A172 (cell line): Measurements from ENCODE around the gene MPPE1. TPM values are rescaled to one million over a fixed set of nuclear protein-coding genes. Genes with fewer than 3 reads are reported as not detected.
"Not testable (repeated sequence)": the region's sequence is repeated elsewhere in the genome, so short reads cannot be mapped to it uniquely, and the experiment has no call there.

Experiments
- DNase-seq: peaks from one replicate; pipeline ENCODE4 v3.0.0-alpha.2; 2015; ENCODE audit warnings: low spot score
- total RNA-seq: library from RNA; depleted of rRNA; stranded (reverse); fragments of >200 nt; shearing (Covaris generic); gene quantifications from 2 replicates; pipeline ENCODE4 v1.2.3, GENCODE V29; 2014

Gene MPPE1
- total RNA-seq, 1 experiment from 2014 or later: 12.3 TPM

DNA sequence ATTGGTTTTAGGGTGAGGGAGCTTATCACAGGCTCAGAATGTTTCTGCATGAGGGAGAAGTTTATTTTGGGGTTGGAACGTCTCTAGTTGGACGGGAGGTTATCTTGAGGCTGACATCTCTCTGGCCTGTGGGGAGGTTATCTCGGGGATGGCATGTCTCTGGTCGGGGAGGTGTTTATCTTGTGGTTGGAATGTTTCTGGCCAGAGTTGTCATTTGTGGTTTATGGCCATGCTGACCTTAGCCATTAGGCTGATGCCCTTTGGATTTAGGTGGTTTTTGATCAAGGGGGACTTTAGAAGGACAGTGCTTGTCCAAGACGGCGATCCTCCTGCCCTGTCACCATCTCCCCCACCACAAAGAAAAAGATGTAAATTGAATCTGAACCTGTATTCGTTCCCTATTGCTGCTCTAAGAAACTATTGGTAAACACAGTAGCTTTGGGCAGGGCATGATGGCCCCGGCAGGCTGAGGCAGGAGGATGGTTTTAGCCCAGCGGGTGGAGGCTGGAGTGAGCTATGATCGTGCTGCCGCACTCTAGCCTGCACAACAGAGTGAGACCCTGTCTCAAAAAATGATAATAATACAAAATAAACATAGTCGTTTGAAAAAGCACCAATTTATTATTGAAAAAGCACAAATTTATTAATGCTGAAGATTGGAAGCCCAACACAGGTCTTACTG lies 17.8 kb upstream of the MPPE1 start:
- DNase-seq: peak; percentile 75

DNA sequence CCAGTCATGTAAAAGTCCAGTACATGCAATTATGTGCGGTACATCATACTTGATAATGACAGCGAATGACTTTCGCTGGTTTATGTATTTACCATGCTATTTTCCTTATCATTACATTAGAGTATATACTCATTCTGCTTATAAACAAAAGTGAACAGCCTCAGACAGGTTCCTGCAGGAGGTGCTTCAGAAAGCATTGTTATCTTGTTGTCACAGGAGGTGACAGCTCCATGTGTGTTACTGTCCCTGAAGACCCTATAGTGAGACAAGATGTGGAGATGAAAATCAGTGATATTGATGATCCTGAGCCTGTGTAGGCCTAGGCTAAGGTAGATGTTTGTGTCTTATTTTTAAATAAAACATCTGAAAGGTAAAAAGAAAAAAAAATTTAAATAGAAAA lies 15.3 kb upstream of the MPPE1 start:
- DNase-seq: no peak

DNA sequence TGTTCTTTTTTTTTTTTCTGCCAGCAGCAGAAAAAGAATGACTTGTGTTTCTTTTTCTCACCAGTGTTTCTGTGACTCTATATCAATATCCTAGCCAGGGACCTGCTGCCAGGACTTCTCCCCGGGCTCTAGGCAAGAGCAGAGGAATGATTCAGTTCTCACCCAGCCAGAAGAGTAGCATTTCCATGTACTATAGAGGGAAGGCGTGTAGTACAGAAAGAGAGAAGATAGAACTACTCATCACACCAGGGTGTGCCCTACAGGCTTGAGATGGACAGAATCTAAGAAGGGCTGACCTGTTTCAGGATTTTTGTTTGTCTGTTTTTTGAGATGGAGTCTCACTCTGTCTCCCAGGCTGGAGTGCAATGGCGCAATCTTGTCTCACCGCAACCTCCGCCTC lies 11.4 kb upstream of the MPPE1 start:
- not testable (repeated sequence) for DNase-seq

DNA sequence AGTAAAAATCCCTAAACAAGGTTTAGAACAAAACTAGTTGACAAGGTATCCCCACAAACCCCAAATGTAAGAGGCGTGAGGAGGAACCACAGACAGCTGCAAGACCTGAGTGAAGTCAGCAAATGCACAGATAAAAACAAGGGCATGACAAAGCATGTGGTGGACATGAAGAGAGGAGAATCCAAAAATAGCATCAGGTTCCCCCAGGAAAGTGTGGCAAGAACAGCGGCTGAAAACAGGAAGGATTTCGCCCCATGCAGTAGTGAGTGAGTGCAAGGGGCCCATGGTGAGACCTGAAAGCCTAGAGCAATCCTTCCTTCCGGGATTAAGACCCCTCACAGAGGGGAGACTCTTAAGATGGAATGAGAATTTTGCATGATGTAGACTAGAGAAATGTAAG lies 8.8 kb upstream of the MPPE1 start:
- not testable (repeated sequence) for DNase-seq

DNA sequence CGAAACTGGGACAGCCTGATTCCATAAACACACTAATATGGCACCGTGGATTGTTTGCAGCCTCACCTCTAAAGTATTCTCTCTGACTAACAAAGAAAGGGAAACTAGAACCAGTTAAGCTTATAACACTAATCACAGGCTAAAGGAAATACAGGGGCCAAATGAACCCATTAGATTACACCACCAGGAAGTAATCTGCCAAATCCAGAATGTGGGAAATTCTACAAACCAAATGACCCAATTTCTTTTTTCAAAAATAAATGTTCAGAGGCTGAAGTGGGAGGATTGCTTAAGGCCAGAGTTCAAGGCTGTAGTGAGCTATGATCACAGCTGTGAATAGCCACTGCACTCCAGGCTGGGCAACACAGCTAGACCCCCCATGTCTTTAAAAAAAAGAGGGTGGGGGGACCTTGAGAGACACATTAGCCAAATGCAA lies 1.5 kb upstream of the MPPE1 start:
- DNase-seq: no peak

DNA sequence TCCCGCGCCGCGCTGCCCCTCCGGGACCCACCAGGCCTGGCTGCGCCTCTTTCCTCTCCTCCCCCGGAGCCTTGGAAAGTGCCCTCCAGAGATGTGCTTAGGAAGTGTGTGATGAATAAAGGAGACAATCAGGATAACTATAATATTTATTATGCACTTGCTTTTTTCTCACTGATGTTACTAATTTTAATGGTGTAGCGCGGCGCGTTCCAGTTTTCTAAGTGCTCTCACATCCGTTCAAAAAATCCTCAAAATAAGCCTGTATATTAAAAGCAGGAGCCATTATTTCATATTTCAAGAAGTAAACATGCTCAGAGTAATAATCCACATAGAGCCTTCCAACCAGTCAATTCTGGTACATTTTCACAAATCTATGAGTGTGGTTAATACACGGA lies 941 bp upstream of the MPPE1 start:
- no peak for DNase-seq

DNA sequence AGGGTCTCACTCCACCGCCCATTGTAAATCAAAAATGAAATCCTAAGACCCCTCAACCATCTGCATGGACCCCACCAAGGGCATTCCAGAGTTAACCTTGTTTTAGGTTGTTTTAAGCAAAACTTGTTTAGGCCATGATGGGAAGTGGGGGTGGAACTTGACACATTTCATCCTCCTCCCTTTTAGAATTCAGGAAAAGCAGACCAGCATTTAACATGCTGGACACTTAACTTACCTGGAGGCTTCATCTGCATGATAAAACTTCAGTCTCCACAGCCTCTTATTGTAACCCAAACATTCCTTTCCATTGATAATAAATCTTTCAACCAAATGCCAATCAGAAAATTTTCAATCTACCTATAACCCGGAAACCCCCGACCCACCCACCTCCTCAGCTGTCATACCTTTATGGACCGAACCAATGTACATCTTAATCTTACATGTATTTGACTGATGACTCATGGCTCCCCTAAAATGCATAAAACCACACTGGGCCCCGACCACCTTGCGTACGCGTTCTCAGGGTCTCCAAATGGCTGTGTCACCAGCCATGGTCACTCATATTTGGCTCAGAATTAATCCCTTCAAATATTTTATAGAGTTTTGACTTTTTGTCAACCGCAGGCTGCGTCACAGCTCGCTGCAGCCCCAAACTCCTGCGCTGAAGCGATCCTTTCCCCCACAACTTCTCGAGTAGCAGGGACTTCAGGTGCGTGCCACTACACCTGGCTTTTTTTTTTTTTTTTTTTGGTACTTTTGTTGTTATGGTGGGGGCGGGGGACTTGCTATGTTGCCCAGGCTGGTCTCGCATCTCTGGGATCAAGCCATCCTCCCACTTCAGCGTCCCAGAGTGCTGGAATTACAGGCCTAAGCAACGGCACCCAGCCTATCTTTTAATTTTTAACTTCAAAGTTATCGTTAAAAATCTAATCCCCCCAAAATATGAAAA lies 917 bp downstream of the MPPE1 start:
- DNase-seq: no peak

DNA sequence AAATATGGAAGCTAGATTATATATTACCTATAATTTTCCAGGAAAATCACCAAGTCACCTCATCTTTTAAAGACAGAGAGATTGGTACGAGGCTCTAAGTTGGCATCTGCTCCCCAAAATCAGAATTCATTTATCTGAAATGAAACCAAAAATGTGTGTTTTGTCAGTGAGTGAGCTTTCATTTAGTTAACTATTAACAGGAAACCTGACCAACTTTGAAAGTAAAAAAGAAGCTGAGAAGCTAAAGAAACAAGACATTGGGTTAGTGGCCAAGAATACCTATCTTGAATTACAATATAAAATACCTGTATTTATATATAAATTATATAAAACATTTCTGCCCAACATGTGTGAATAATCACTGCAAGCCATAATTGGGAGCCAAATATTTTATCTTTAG lies 1.9 kb downstream of the MPPE1 start:
- no peak for DNase-seq

DNA sequence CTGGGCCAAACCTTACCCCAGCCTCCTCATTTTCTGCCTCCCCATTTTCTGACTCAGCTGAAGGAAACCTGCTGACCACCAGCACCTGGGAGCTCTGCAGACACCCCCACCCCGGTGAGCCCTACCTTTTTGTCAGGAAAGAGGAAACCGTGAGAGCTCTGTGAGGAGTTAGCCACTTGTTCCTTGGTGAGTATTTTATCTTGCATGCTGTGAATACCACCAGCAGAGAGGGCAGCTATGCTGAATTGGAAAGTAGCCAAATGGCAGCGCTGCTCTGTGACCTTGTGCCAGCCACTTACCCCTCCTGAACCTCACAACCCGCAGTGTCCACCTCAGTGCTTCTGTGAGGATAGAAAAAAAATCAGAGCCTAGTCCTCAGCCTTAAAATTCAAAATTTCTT lies 2.5 kb downstream of the MPPE1 start:
- no peak for DNase-seq

DNA sequence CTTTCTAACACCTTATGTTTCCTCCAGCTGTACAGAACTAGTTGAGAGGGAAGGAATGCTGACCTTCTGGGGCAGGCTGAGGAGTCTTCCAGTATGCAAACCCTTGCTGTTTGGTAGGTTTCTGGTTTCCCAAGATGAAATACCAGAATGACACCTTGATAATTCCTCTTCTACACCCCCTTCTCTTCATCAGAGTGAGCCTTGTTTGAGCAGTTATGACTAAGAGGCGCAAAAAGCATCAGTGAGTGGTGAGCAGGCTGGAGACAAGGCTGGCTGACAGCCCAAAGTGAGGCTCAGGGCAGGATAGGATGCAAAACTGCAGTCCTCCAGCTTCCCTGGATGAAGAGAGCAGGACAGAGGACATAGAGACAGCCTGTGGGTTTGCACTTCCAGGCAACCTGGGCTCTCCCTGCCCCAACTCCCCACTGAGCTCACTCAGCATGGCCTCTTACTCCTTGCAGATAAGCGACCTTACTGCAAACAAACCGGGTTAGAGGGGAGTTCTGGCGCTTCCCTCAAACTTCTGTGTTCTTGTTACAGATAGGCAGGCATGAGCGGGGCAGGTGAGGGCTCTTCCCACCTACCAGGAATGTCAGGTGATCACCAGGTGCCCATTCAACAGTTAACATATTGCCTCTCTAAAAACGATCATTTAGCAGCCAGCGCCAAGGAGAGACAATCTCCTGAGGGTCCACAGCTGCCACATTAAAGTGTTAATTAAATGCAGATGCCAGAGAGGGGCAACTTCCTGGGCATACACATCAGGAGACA lies 5.4 kb downstream of the MPPE1 start:
- no peak for DNase-seq

DNA sequence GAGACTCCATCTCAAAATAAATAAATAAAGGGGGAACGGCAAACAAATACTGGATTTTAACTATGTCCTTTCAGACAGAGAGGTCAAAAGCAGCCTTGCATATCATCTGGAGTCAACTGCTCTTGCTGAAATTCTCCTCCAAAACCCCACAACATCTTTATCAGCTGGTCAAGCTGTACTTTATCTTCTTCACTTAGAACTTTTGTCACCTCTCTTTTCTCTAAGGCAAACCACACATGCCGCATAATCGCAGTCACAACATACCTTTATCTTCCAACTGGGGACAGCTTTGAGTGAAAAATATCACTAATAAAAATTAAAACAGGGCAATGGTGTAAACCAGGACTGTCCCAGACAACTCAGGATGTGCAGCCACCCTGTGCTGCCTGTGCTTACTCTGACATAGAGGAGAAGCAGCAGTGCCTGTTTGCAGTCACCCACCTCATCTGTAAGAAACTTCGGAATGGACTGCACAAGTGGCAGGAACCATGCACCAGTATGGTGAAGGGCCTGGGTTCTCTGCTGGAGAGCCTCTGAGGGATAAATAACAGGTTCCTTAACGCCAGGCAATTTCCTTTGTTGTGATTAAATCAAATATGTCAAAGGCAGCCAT lies 6.2 kb downstream of the MPPE1 start:
- no peak for DNase-seq

DNA sequence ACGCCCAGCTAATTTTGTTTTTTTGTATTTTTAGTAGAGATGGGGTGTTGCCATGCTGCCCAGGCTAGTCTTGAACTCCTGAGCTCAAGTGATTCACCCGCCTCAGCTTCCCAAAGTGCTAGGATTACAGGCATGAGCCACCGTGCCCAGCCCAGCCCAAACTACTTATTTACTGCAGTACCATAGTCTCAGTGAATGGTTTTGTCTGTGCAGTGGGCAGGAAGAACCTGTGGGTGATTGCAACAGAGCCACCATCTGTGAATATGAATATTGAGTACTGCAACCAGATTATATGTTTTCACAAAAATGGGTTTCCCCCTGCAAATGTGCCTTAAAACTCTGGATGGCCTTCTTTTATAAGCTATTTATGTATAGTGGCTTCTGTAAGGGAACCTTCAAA lies 9.1 kb downstream of the MPPE1 start:
- DNase-seq: no peak

DNA sequence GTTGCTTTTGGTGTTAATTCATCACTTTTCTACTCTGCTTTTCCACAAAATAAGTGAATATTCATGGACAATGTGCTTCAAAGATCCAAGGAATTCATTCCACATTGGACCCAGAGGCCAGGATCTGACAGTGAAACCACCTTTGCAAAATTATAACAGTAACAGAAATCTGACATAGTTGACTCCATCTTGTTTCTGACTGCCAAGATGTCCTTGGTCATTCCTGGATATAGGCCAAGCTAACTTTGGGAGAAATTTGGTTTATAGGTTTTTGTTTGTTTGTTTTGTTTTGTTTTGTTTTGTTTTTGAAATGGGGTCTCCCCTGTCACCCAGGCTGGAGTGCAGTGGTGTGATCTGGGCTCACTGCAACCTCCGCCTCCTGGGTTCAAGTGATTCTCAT lies 10.3 kb downstream of the MPPE1 start:
- DNase-seq: no peak

DNA sequence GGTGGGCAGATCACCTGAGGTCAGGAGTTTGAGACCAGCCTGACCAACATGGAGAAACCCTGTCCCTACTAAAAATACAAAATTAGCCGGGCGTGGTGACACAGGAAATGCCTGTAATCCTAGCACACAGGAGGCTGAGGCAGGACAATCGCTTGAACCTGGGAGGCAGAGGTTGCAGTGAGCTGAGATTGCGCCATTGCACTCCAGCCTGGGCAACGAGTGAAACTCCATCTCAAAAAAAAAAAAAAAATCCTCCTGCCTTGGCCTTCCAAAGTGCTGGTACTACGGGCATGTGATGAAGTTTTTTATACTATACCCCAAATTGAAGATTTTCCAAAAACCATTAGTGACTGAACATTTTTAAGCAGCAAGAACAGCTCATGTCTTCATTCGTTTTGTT lies 15.7 kb downstream of the MPPE1 start:
- not testable (repeated sequence) for DNase-seq

DNA sequence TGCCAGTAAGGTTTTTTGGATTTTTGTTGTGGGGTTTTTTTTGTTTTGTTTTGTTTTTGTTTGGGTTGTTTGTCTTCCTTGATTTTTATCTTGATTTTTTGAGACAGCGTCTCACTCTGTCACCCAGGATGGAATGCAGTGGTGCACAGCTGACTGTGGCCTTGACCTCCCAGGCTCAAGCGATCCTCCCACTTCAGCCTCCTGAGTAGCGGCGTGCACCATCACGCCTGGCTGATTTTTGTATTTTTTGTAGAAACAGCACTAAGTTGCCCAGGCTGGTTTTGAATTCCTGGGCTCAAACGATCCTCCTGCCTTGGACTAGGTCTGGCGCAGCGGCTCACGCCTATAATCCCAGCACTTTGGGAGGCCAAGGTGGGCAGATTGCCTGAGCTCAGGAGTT lies 16.4 kb downstream of the MPPE1 start:
- no peak for DNase-seq

DNA sequence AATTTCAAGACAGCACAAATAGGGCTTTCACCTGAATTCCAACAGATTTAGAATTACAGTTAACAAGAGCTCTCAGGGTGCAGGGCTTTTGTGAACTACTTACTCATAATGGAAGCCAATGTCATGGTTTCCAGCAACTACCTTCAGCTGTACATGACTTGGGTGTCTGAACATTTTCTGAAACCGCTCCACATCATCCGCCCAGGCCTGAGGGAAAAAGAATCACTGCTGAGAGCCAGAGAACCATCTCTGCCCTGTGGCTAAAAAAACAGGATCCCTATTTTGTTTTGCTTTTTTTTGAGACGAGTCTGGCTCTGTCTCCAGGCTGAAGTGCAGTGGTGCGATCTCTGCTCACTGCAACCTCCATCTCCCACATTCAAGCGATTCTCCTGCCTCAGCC lies 18.8 kb downstream of the MPPE1 start:
- no peak for DNase-seq

DNA sequence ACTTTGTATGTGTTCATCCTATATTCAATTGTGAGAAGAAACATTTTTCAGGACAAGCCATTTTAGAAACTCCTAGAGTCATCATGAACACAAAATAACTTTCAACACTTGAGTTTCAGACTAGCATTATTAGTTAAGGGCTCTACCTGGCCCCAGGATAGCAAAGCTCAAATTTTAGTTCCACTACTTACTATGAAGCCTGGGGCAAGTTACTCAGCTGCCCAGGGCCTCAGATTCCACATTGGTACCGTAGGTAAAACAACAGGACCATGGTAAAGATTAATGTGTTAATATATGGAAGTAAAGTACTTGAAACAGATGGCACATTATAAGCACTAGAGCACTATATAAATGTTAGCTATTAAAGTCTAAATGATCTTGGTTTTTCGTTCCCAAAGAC lies 19.4 kb downstream of the MPPE1 start:
- DNase-seq: no peak

DNA sequence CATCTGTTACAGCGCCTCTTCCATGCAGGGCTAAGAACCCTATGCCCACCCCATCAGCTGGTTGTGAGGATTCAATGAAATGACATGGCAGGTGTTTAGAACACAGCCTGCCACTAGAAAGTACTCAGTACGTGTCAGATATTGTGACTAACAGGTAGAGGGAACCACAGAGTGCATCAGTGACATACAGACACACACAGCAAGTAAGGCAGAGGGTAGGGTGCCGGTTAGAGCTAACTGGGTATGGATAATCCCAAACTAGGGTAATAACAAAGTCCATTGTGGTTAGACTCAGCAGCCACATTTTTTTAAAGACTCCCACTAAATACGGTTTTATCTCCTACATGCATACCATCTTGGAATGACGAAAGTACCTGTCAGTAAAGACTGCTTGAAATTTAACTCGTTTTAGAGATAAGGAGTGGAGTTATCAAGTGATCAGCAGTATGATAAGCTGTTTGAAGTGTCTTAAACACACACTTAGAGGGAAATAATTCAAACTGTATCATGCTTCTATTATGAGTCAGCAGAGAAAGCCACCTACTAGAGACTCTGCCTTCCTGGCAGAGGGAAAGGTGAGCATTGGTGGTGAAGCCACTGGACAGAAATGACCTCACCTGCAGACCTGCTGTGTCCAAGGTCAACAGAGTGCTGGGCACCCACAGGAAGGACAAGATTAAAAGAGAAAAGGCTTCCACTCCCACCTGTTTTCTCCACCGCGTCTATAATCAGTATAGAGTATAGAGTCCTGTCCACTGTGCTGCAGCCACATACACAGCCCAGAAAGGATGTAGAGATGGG lies 20.6 kb downstream of the MPPE1 start:
- DNase-seq: peak; percentile 88

DNA sequence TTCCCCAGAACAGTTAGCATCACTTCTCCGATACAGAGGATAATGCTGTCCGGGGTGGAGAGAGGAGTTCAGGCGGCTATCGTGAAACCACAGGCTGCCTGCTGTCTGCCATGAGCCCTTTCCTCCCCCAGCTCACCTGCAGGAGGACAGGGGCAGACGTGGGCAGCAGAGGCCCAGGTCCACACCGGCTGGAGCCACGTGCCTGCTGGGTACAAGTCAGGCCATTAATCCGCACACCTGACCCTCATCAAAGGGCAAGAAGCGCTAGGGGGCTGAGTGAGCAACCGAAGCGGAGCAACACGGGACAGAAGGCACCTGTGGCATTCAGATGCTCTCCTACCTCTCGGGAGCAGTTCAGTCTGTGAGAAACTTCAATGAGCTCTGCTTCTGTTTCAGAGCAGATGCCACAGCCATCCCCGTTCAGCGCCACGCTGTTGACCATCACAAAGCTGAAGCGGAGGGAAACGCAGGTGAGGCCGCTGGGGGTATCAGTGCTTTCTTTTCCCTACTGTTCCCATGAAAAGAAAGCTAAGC lies 21.5 kb downstream of the MPPE1 start:
- no peak for DNase-seq

DNA sequence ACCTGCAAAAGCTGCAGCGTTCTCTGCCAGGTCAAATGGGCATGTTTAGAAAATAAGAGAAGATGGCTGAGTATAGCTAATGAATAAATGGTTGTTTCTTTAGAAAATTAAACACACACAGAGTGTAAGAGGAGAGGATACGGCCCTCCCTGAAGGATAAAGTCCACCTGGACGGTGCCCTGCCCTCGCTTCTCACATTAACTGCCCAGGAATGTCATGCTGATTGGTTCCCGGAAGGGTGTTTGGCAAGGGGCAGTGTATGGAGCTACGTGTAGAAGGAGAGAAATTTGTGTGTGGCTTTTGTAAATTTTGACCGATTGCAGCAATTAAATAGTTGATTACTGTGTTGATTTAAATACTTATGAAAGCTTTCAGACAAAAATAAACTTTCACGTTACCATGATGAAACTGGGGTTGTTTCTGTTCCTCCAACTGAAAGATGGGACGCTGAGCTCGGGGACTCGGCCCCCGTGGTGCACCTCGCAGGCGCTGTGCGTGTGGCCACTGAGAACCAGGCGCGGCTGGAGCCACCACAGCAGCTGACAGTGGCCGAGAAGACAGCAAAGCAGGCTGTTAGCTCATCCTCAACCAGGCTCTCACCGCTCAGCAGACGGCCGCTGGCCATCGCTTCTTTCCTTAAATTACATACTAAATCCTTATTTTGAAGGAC lies 22.7 kb downstream of the MPPE1 start:
- DNase-seq: no peak
